Measurements from ENCODE around the gene APIP.

The APIP gene

DNA sequence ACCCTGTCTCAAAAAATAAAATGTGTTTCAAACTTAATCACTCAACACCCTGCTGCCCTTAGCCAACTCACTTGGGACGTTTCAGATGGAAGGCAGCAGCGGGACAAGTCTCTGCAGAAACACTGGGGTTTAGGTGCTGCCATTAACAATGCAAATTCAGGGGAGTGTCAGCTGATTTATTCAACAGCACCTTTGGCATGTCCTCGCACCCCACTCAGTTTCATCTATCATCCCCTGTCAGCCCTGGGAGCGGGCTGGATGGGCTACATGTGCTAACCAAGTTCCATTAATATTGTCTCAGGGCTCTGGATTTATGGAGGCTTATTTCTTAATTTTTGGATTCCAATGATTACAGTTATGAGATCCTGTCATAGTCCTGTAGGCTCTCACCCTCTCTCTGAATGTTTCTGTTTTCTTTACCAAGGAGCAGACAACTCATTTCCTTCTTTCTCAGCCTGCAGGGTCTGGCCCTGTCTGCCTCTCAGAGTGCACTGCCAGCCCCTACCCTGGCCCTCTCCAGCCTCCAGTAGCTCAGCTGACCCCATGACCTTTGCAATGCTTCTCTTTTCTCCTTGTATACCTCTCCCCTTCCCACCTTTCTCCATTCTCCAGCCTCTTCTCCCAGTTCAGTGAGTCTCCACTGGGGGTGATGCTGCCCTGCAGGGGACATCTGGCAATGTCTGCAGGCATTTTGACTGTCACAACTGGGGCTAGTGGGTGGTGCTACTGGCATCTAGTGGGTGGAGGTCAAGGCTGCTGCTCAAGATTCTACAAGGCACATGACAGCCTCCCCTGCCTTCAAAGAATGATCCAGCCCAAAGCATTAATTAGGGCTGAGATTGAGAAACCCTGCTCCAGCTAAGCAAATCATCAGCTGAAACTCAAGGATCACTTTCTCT, 79.0 kb downstream of the APIP start:
- no peak for DNase-seq

DNA sequence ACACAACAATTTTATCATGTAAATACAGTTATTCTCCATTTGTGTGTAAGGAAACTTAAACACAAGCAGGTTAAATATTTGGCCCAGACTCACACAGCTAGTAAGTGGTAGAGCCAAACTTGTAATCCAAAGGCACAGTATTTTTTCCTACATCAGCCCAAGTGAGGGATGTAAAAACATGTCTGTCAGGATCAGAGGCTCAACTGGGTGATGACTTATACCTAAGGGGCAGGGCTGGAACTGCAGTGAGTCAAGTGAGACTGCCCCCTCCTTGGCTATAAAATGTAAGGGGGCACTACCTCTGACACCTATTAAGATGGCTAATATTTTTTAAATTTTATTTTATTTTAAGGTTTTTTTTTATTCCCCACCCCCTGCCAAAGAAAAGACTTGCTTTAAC, 82.6 kb downstream of the APIP start:
- DNase-seq, result no peak

Measured in SW 1271 (cell line).